22Rv1 (cell line): ENCODE measurements around the gene PRDM16.

Source experiments
- ZFX ChIP-seq: fragments of 450-650 bp; IDR thresholded peaks from 2 replicates; pipeline ENCODE4 v1.6.1; 2017; ENCODE audit warnings: antibody characterized with exemption, borderline replicate concordance
- TF ChIP-seq, protein P1 (sequence below): fragments of 450-650 bp; IDR thresholded peaks from 2 replicates; pipeline ENCODE4 v1.5.1; 2017; ENCODE audit warnings: mild to moderate bottlenecking

DNA sequence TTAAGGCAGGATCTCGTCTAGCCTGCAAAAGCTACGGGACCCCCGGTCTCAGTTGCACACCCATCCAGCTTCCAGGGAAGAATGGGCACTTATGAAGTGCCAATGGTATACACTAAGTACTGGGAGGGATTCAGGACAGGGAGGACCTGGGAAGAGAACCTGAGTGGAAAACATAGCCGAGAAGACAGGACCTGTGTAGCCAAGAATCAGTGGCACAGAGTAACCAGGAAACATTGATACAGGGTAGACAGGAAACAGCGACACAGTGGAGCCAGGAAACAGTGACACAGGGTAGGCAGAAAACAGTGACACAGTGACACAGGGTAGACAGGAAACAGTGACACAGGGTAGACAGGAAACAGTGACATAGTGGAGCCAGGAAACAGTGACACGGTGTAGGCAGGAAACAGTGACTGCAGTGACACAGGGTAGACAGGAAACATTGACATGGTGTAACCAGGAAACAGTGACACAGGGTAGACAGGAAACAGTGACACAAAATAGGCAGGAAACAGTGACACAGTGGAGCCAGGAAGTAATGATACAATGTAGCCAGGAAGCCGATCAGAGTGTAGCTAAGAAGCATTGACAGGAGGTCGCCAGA is 247.4 kb downstream of the PRDM16 start:
- TF ChIP-seq, protein P1, sequence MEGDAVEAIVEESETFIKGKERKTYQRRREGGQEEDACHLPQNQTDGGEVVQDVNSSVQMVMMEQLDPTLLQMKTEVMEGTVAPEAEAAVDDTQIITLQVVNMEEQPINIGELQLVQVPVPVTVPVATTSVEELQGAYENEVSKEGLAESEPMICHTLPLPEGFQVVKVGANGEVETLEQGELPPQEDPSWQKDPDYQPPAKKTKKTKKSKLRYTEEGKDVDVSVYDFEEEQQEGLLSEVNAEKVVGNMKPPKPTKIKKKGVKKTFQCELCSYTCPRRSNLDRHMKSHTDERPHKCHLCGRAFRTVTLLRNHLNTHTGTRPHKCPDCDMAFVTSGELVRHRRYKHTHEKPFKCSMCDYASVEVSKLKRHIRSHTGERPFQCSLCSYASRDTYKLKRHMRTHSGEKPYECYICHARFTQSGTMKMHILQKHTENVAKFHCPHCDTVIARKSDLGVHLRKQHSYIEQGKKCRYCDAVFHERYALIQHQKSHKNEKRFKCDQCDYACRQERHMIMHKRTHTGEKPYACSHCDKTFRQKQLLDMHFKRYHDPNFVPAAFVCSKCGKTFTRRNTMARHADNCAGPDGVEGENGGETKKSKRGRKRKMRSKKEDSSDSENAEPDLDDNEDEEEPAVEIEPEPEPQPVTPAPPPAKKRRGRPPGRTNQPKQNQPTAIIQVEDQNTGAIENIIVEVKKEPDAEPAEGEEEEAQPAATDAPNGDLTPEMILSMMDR, result no peak
- no peak for TF ChIP-seq ZFX
